CD14-positive monocyte (primary cell): ENCODE data around the gene SWT1. TPM values are rescaled to one million over a fixed set of nuclear protein-coding genes. Genes with fewer than 3 reads are reported as not detected.

Experiments
- DNase-seq, 3 donors: peaks; one replicate each; pipeline ENCODE4 v3.0.0-alpha.2; 2011 to 2022
- H2AFZ ChIP-seq: 2 replicates; pipeline ENCODE4 v1.6.0; 2012; ENCODE audit warnings: mild to moderate bottlenecking, low read depth, low read length, inconsistent platforms; ENCODE audit not compliant: insufficient read depth, poor library complexity, severe bottlenecking
- H3K27ac ChIP-seq, 2 donors: 1 replicate in 1 of 2; 2 replicates in 1 of 2; pipeline ENCODE4 v1.5.1; 2012 to 2013; ENCODE audit warnings: low read length in 2 of 2, control low read depth in 1 of 2, inconsistent platforms in 1 of 2, low read depth in 1 of 2, mild to moderate bottlenecking in 1 of 2
- H3K27me3 ChIP-seq, 2 donors: one replicate each; pipeline versions ENCODE4 v1.6.0 to v1.6.1; 2011 to 2013; ENCODE audit warnings: low read length in 2 of 2; ENCODE audit not compliant: control insufficient read depth in 2 of 2, insufficient read depth in 2 of 2
- H3K36me3 ChIP-seq, 2 donors: replicated peaks in 1 of 2; 1 replicate in 1 of 2; 2 replicates in 1 of 2; pipeline versions ENCODE4 v1.5.1 to v1.6.1; 2012 to 2013; ENCODE audit warnings: low read length in 2 of 2, control low read depth in 1 of 2, inconsistent platforms in 1 of 2, mild to moderate bottlenecking in 1 of 2; ENCODE audit not compliant: insufficient read depth in 2 of 2, control insufficient read depth in 1 of 2
- H3K4me1 ChIP-seq, 2 donors: 1 replicate in 1 of 2; 2 replicates in 1 of 2; pipeline versions ENCODE4 v1.5.1 to v1.6.1; 2012 to 2013; ENCODE audit warnings: low read length in 2 of 2, control low read depth in 1 of 2, inconsistent platforms in 1 of 2, mild to moderate bottlenecking in 1 of 2, moderate library complexity in 1 of 2; ENCODE audit not compliant: insufficient read depth in 2 of 2, control insufficient read depth in 1 of 2
- H3K4me2 ChIP-seq: replicated peaks from 2 replicates; pipeline ENCODE3; 2012; ENCODE audit warnings: low read length, moderate library complexity, mild to moderate bottlenecking; ENCODE audit not compliant: poor library complexity, severe bottlenecking; ENCODE audit errors: extremely low read depth
- H3K4me3 ChIP-seq, 3 experiments: fragments of 200-600 bp in 1 of 3; sonication (generic) in 1 of 3; replicated peaks in 1 of 3; 1 replicate in 2 of 3; 2 replicates in 1 of 3; pipeline ENCODE4 v1.5.1; 2011 to 2013; ENCODE audit warnings: low read length in 3 of 3, mild to moderate bottlenecking in 3 of 3, control low read depth in 2 of 3, low read depth in 2 of 3, inconsistent platforms in 1 of 3, moderate library complexity in 1 of 3
- H3K79me2 ChIP-seq: 2 replicates; pipeline ENCODE4 v1.6.0; 2012; ENCODE audit warnings: mild to moderate bottlenecking, control low read depth, inconsistent platforms, low read length, moderate library complexity; ENCODE audit not compliant: insufficient read depth
- H3K9ac ChIP-seq: 2 replicates; pipeline ENCODE4 v1.6.0; 2017; ENCODE audit warnings: low read length, mild to moderate bottlenecking; ENCODE audit not compliant: insufficient read depth, poor library complexity, severe bottlenecking
- H3K9me3 ChIP-seq, 2 donors: replicated peaks in 1 of 2; 1 replicate in 1 of 2; 2 replicates in 1 of 2; pipeline versions ENCODE4 v1.5.1 to v1.6.1; 2012 to 2013; ENCODE audit warnings: low read length in 2 of 2, control low read depth in 1 of 2; ENCODE audit not compliant: control insufficient read depth in 1 of 2, insufficient read depth in 1 of 2
- H4K20me1 ChIP-seq: 2 replicates; pipeline ENCODE4 v1.6.0; 2012; ENCODE audit warnings: mild to moderate bottlenecking, low read length, control low read depth, moderate library complexity; ENCODE audit not compliant: insufficient read depth
- H3K27ac Mint-ChIP-seq, 7 donors: one replicate each; pipeline ENCODE4 v1.8.0; 2020; ENCODE audit warnings: mild to moderate bottlenecking in 7 of 7, mixed read lengths in 7 of 7, moderate library complexity in 6 of 7, inconsistent platforms in 2 of 7
- H3K27me3 Mint-ChIP-seq, 3 donors: one replicate each; pipeline ENCODE4 v1.8.0; 2021 to 2022; ENCODE audit warnings: low read depth in 3 of 3, mild to moderate bottlenecking in 3 of 3, mixed read lengths in 3 of 3, moderate library complexity in 3 of 3, inconsistent platforms in 1 of 3
- H3K36me3 Mint-ChIP-seq, 2 donors: one replicate each; pipeline ENCODE4 v1.8.0; 2020; ENCODE audit warnings: mixed read lengths in 2 of 2, inconsistent platforms in 1 of 2, mild to moderate bottlenecking in 1 of 2
- H3K4me1 Mint-ChIP-seq: one replicate; pipeline ENCODE4 v1.8.0; 2020; ENCODE audit warnings: mild to moderate bottlenecking, mixed read lengths
- H3K4me3 Mint-ChIP-seq, 2 donors: one replicate each; pipeline ENCODE4 v1.8.0; 2020; ENCODE audit warnings: mild to moderate bottlenecking in 2 of 2, mixed read lengths in 2 of 2, moderate library complexity in 1 of 2
- H3K9me3 Mint-ChIP-seq, 7 donors: one replicate each; pipeline ENCODE4 v1.8.0; 2020 to 2022; ENCODE audit warnings: mixed read lengths in 7 of 7, mild to moderate bottlenecking in 6 of 7, moderate library complexity in 6 of 7, inconsistent platforms in 2 of 7
- CTCF ChIP-seq: fragments of 200-600 bp; IDR thresholded peaks from one replicate; pipeline ENCODE4 v1.8.0; 2022; ENCODE audit warnings: antibody characterized with exemption, mild to moderate bottlenecking
- WGBS: methylation state at CpG from one replicate; pipeline ENCODE4 v1.1.5; 2013; ENCODE audit warnings: missing lambda C conversion rate; ENCODE audit not compliant: insufficient coverage; 5-methylcytosine and 5-hydroxymethylcytosine counted together
- intact Hi-C, 2 donors: fragments of 100-400 bp; cut with micrococcal nuclease; formaldehyde crosslinking; loops; one replicate each; pipeline versions ENCODE4 v1.15.0 to v1.15.1; 2023
- polyA plus RNA-seq, 3 donors: library from polyadenylated mRNA; depleted of rRNA in 1 of 3; unstranded in 2 of 3; stranded (reverse) in 1 of 3; fragments of 300-500 nt in 2 of 3; fragments of >200 nt in 1 of 3; fragmentation: Illumina TruSeq in 2 of 3; gene quantifications; 1 replicate in 2 of 3; 2 replicates in 1 of 3; pipeline ENCODE4 v1.2.3, GENCODE V29; 2012 to 2021

SWT1 gene
- polyA plus RNA-seq, 3 donors, result 0.89 to 2.8 (median 1.7) TPM

DNA sequence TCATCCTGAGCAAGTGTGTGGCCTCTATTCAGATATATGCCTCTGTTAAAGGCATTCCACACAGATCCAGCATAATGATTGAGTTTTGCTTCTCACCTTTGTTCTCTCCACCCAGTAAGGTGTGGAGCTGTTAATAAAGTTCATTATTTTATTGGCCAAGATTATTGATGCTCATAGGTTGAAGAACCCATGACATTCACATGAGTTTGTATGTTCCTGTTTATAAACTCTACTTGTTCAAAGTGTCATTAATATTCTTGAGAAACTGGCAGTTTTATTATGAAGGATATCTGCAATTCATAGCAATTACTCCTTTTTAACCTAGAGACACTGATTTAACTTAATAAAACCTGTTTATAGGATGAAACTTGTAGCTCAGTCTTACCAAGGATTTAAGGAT is 138.1 kb downstream of the SWT1 start:
- Histone ChIP-seq H3K9me3 (no peaks in the 10 kb centered on the region), H3K27me3 (no peaks in the 10 kb centered on the region), H3K4me1 (peaks cover 18 to 25% of the 10 kb centered on the region in 2 donors), H3K79me2 (no peaks in the 10 kb centered on the region), H3K9ac (no peak overlapping the region), H3K27ac (no peak overlapping the region), H3K4me2 (no peak overlapping the region), H2AFZ (no peak overlapping the region), H3K4me3 (no peak overlapping the region), H3K36me3 (peaks cover 58 to 66% of the 10 kb centered on the region in 2 donors), H4K20me1 (peaks cover 36% of the 10 kb centered on the region)
- Mint-ChIP-seq H3K4me3 (no peak overlapping the region), H3K27ac (no peak overlapping the region), H3K9me3 (no peaks in the 10 kb centered on the region), H3K36me3 (peaks cover 58 to 60% of the 10 kb centered on the region in 2 donors), H3K27me3 (peaks cover 0 to 2% (median 0%) of the 10 kb centered on the region in 3 donors), H3K4me1 (peaks cover 20% of the 10 kb centered on the region)
- no peak for DNase-seq
- no peak for TF ChIP-seq CTCF
- intact Hi-C loops, result no loop called here

DNA sequence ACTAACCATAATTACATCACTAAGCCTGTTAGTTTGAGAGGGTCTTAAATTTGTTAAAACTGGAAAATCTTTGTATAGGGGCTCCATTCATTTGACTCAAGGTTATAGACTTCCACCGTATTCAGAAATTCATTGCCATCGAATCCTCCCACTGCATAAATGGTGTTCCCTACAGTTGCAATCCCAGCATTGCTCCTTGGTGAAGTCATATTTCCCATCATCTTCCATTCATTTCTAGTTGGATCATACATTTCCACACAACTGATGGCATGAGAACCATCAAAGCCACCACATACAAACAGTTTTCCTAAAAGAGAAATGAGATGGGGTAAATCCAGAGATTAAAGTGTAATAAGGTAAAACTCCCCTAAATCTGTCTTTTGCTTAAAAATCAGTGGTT is 141.0 kb downstream of the SWT1 start:
- Histone ChIP-seq H3K4me1 (peaks cover 1 to 5% of the 10 kb centered on the region in 2 donors), H2AFZ (no peak overlapping the region), H3K4me3 (no peak overlapping the region), H3K9me3 (no peaks in the 10 kb centered on the region), H3K79me2 (peaks cover 3% of the 10 kb centered on the region), H3K9ac (no peak overlapping the region), H4K20me1 (peaks cover 51% of the 10 kb centered on the region), H3K27ac (no peak overlapping the region), H3K4me2 (no peak overlapping the region), H3K36me3 (peaks cover 87 to 95% of the 10 kb centered on the region in 2 donors), H3K27me3 (no peaks in the 10 kb centered on the region)
- no peak for DNase-seq
- intact Hi-C loops, result no loop called here
- Mint-ChIP-seq H3K4me1 (peaks cover 3% of the 10 kb centered on the region), H3K36me3 (peaks cover 75 to 79% of the 10 kb centered on the region in 2 donors), H3K9me3 (no peaks in the 10 kb centered on the region), H3K27ac (no peak overlapping the region), H3K27me3 (no peaks in the 10 kb centered on the region), H3K4me3 (no peak overlapping the region)
- no peak for TF ChIP-seq CTCF
- WGBS, result 83% methylated on average over 2 of the region's 2 CpGs
